ENCODE data around the gene ARHGAP27.

The ARHGAP27 gene

DNA sequence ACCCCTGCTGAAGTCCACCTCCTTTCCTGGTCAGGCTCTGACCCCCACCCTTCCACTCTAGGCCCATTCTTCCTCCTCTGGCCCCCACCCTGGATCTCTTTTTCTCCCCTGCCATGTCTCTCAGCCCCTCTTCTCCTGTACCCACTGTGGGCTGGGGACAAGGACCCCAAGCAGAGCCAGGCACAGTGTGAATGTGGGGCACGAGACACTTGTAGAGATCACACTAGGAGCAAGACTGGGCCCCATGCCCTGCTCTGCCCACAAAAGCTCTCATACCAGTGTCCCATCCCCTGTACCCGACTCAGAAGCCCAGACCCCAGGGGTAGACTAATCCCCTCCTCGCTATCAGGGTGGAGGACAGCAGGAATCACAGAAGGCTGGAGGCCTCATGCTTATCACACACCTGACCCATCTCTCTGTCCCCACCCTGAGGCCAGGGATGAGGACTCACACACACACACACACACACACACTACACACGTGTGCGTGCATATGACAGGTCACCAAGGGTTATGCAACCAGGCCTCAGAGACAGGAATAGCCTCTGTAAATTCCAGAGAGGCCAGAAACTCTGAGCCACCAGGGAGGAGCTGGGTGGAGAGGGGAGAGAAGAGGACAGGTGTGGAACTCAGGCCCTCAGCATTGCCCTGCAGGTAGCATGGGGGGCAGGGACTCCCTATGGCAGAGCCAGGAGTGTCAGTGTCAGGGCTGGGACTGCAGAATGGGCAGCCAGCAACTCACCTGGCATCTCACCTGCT lies 21.1 kb downstream of the ARHGAP27 start:
- no peak overlapping the region for H3K4me3 ChIP-seq (ENCODE audit: low read depth, low read length)
- in situ Hi-C loops (cut with HindIII; ENCODE audit: low sequenced_read_pairs): no loop called here
- DNase-seq (ENCODE audit: low read depth, low spot score): no peak
- TF ChIP-seq, protein P1, sequence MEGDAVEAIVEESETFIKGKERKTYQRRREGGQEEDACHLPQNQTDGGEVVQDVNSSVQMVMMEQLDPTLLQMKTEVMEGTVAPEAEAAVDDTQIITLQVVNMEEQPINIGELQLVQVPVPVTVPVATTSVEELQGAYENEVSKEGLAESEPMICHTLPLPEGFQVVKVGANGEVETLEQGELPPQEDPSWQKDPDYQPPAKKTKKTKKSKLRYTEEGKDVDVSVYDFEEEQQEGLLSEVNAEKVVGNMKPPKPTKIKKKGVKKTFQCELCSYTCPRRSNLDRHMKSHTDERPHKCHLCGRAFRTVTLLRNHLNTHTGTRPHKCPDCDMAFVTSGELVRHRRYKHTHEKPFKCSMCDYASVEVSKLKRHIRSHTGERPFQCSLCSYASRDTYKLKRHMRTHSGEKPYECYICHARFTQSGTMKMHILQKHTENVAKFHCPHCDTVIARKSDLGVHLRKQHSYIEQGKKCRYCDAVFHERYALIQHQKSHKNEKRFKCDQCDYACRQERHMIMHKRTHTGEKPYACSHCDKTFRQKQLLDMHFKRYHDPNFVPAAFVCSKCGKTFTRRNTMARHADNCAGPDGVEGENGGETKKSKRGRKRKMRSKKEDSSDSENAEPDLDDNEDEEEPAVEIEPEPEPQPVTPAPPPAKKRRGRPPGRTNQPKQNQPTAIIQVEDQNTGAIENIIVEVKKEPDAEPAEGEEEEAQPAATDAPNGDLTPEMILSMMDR (IDR thresholded peaks at IDR 0.05; ENCODE audit: low read depth, low read length): no peak

DNA sequence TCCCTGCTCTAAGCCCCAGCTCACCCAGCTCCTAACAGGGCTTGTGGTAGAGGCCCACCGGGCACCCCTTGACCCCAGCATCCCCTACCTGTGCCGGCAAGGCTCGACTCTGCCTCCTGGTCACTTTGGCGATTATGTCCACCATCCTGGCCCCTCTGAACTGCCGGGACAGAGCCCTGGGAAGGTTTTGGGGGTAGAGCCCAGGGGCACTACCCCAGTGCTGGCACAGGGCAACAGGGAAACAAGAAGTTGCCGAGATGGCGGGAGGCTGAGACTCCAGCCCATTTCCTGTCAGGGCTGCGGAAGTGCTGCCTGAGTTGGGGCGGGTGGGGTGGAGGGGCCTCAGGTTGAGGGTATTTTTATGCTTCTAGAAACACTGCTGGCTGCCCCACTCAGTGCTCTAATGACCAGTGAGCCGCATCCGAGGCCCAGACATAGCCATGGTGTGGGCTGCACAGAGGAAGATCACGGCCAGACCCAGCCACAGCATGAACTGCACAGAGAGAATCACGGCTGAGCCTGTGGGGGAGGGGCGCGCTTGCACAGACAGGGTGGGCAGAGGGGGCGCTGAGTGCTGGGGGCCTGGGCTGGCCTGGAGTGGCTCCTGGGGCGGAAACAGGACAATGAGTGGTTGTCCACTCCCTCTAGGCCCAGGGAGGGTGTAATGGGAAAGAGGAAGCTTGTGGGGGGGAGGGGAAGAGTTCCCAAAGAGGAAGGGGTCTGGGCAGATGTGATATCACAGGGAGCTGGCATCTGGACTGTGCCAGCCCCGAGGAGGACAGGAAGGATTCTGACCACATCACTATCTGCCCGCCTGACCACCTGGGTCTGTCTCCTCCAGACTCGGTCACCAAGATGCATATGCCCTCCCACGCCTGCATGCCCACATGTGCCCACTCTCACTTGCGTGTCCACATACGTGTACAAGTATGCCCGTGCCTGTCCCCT lies 22.3 kb downstream of the ARHGAP27 start:
- TF ChIP-seq, protein P1 (IDR thresholded peaks at IDR 0.05; ENCODE audit: low read depth, low read length): no peak
- in situ Hi-C loops (cut with HindIII; ENCODE audit: low sequenced_read_pairs): no loop called here
- no peak for DNase-seq (ENCODE audit: low read depth, low spot score)
- H3K4me3 ChIP-seq (ENCODE audit: low read depth, low read length): no peak overlapping the region

DNA sequence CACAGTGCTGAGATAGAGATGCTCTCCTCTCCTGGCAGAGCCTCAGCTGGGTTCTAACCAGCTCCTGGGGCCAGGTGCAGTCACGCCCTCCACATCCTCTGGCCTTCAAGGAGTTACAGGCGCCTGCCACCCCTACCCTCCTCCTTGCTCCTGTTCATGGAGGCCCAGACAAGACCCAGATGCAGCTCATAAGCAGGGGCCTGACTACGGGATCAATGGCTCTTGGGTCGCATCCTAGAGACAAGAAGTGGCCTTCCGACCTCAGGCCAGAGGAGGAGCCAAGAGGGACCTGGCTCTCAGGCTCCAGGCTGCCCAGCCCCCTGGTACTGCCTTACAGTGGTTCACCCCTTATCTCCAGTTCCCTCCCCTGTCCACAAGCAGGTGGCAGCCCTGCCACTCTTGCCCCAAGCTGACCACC lies 23.0 kb downstream of the ARHGAP27 start:
- H3K4me3 ChIP-seq (ENCODE audit: low read depth, low read length): no peak overlapping the region
- in situ Hi-C loops (cut with HindIII; ENCODE audit: low sequenced_read_pairs): no loop called here
- TF ChIP-seq, protein P1 (IDR thresholded peaks at IDR 0.05; ENCODE audit: low read depth, low read length): no peak
- no peak for DNase-seq (ENCODE audit: low read depth, low spot score)

DNA sequence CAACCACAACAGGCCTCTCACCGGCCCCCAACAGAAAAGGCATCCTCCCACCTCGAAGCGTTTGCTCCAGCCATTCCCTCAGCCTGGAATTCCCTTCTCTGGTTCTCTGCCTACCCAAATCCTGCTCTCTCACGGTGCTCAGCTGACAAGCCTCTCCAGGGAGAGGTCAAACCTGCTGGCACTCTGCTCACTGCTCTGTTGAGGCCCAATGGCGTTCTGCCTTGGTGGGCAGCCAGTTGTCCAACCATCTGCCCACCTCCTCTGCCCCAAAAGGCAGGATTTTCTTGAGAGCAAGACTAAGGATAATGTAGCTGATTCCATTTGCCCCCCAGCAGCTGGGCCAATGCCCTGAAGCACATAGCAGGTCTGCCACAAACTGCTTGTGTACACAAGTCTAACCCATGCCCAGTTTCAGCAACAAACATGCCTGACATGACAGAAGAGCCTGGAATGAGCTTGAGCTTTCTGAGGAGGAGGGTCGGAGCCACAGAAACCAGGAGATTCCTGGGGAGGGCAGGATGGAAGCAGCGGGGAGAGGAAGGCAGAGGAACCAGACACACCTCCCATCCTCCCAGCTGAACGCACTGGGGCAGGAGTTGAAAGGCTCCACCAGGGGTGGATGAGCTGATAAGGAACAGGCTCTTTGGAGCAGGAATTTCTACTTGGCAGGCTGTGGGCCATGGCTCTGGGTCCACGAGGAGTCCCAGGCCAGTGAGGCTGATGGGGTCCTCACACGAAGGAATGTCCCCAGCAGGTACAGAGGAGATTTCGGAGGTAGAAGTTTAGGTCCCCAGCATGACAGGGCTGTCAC lies 23.9 kb downstream of the ARHGAP27 start:
- no peak overlapping the region for H3K4me3 ChIP-seq (ENCODE audit: low read depth, low read length)
- TF ChIP-seq, protein P1 (IDR thresholded peaks at IDR 0.05; ENCODE audit: low read depth, low read length): no peak
- no peak for DNase-seq (ENCODE audit: low read depth, low spot score)
- in situ Hi-C loops (cut with HindIII; ENCODE audit: low sequenced_read_pairs): no loop called here

DNA sequence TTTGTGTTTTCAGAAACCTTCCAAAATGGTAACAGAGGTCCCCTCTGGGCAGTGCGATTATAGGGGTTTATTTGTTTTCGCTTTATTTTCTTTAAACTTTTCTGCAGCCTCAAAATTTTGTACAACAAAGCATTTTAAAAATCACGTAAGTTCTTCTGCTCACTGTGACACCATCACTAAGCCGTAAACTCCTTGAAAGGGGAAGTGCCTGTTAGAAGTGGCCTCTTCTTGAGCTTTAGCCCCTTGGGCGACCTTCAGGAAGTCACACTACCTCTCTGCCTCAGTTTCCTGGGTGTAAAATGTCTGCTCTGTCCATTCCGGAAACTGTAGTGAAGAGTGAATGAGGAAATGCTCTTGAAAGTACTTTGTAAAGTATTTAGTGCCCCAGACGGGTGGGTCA lies 26.6 kb downstream of the ARHGAP27 start:
- no peak overlapping the region for H3K4me3 ChIP-seq (ENCODE audit: low read depth, low read length)
- in situ Hi-C loops (cut with HindIII; ENCODE audit: low sequenced_read_pairs): no loop called here
- no peak for DNase-seq (ENCODE audit: low read depth, low spot score)
- TF ChIP-seq, protein P1 (IDR thresholded peaks at IDR 0.05; ENCODE audit: low read depth, low read length): no peak

All from astrocyte of the spinal cord (primary cell).